Mesendoderm (in vitro differentiated cells): ENCODE results near the gene TMEM165.

Experiments used
- DNase-seq: peaks from one replicate; pipeline ENCODE4 v3.0.0; 2013
- H2AK5ac ChIP-seq: 2 replicates; pipeline ENCODE4 v1.6.1; 2013; ENCODE audit warnings: low read length, inconsistent platforms
- H2BK120ac ChIP-seq: 2 replicates; pipeline ENCODE4 v1.6.1; 2013; ENCODE audit warnings: low read depth, mild to moderate bottlenecking, low read length, moderate library complexity, mixed read lengths
- H2BK15ac ChIP-seq: replicated peaks from 2 replicates; pipeline ENCODE4 v1.6.1; 2013; ENCODE audit warnings: low read depth, mild to moderate bottlenecking, moderate library complexity
- H2BK5ac ChIP-seq: 2 replicates; pipeline ENCODE4 v1.6.1; 2013; ENCODE audit warnings: low read length, inconsistent platforms
- H3K18ac ChIP-seq: 2 replicates; pipeline ENCODE4 v1.6.1; 2013; ENCODE audit warnings: mild to moderate bottlenecking, low read length, mixed read lengths
- H3K23ac ChIP-seq: one replicate; pipeline ENCODE4 v1.6.1; 2013; ENCODE audit warnings: low read length
- H3K27ac ChIP-seq: 2 replicates; pipeline ENCODE4 v1.5.1; 2013; ENCODE audit warnings: low read depth, mild to moderate bottlenecking, inconsistent platforms, low read length, moderate library complexity
- H3K27me3 ChIP-seq: 2 replicates; pipeline ENCODE4 v1.6.1; 2013; ENCODE audit warnings: low read length, control low read depth, mild to moderate bottlenecking, inconsistent platforms; ENCODE audit not compliant: insufficient read depth, poor library complexity
- H3K36me3 ChIP-seq: 2 replicates; pipeline ENCODE4 v1.6.1; 2013; ENCODE audit warnings: low read length, inconsistent platforms; ENCODE audit not compliant: control insufficient read depth, insufficient read depth
- H3K4ac ChIP-seq: one replicate; pipeline ENCODE4 v1.6.1; 2013; ENCODE audit warnings: low read depth, mild to moderate bottlenecking, low read length, moderate library complexity
- H3K4me1 ChIP-seq: 2 replicates; pipeline ENCODE4 v1.6.1; 2013; ENCODE audit warnings: low read depth, low read length, inconsistent platforms; ENCODE audit not compliant: control insufficient read depth
- H3K4me2 ChIP-seq: 2 replicates; pipeline ENCODE4 v1.6.1; 2013; ENCODE audit warnings: low read length
- H3K4me3 ChIP-seq: 2 replicates; pipeline ENCODE4 v1.5.1; 2013; ENCODE audit warnings: mild to moderate bottlenecking, low read length
- H3K56ac ChIP-seq: one replicate; pipeline ENCODE4 v1.6.1; 2013; ENCODE audit warnings: low read length
- H3K79me1 ChIP-seq: 2 replicates; pipeline ENCODE4 v1.6.1; 2013; ENCODE audit warnings: low read length, inconsistent platforms
- H3K79me2 ChIP-seq: 2 replicates; pipeline ENCODE4 v1.6.1; 2013; ENCODE audit warnings: mild to moderate bottlenecking, low read length; ENCODE audit not compliant: control insufficient read depth, insufficient read depth
- H3K9ac ChIP-seq: 2 replicates; pipeline ENCODE4 v1.6.1; 2013; ENCODE audit warnings: low read length, inconsistent platforms
- H4K5ac ChIP-seq: one replicate; pipeline ENCODE4 v1.6.1; 2013; ENCODE audit warnings: low read length
- H4K8ac ChIP-seq: one replicate; pipeline ENCODE4 v1.6.1; 2013; ENCODE audit warnings: low read depth, mild to moderate bottlenecking, control low read depth, low read length, moderate library complexity
- WGBS: extraction: QIAGEN DNeasy Blood & Tissue Kit; methylation state at CpG from one replicate; pipeline ENCODE4 v1.1.7; 2013; ENCODE audit warnings: low lambda C conversion rate, missing lambda C conversion rate; ENCODE audit not compliant: insufficient coverage; ENCODE audit errors: extremely low coverage; 5-methylcytosine and 5-hydroxymethylcytosine counted together

Gene TMEM165

GRCh38 chr4:55435141-55435841 is 39.5 kb downstream of the TMEM165 start:
- Histone ChIP-seq H3K79me2 (no peaks in the 10 kb centered on the region), H3K36me3 (no peaks in the 10 kb centered on the region), H3K9ac (no peak overlapping the region), H2BK15ac (no peak overlapping the region), H2BK5ac (no peak overlapping the region), H3K4me3 (no peak overlapping the region), H3K4ac (no peak overlapping the region), H4K5ac (no peak overlapping the region), H4K8ac (no peak overlapping the region), H3K4me2 (no peak overlapping the region), H3K56ac (no peak overlapping the region), H3K18ac (no peak overlapping the region), H2AK5ac (no peak overlapping the region), H3K23ac (no peak overlapping the region), H3K27me3 (no peaks in the 10 kb centered on the region), H3K79me1 (no peaks in the 10 kb centered on the region), H3K27ac (no peak overlapping the region), H3K4me1 (no peaks in the 10 kb centered on the region), H2BK120ac (no peak overlapping the region)
- peak; percentile 25 for DNase-seq
- WGBS: no CpG with 5 or more reads among the region's 3 CpGs

GRCh38 chr4:55437356-55437796 is 41.6 kb downstream of the TMEM165 start:
- H4K5ac ChIP-seq: no peak overlapping the region
- H3K27ac ChIP-seq: no peak overlapping the region
- H3K27me3 ChIP-seq: no peaks in the 10 kb centered on the region
- H3K9ac ChIP-seq: no peak overlapping the region
- H2BK5ac ChIP-seq: no peak overlapping the region
- H4K8ac ChIP-seq: no peak overlapping the region
- H3K79me2 ChIP-seq: no peaks in the 10 kb centered on the region
- no peak overlapping the region for H2AK5ac ChIP-seq
- no peak for DNase-seq
- no peak overlapping the region for H3K4ac ChIP-seq
- H3K36me3 ChIP-seq: no peaks in the 10 kb centered on the region
- H3K4me1 ChIP-seq: no peaks in the 10 kb centered on the region
- no peak overlapping the region for H2BK120ac ChIP-seq
- H3K4me2 ChIP-seq: no peak overlapping the region
- H3K18ac ChIP-seq: no peak overlapping the region
- no CpG with 5 or more reads among the region's 5 CpGs for WGBS
- no peak overlapping the region for H2BK15ac ChIP-seq
- no peaks in the 10 kb centered on the region for H3K79me1 ChIP-seq
- no peak overlapping the region for H3K4me3 ChIP-seq
- no peak overlapping the region for H3K56ac ChIP-seq
- H3K23ac ChIP-seq: no peak overlapping the region

- H3K36me3 ChIP-seq: no peaks in the 10 kb centered on the region
These were observed 42.1 kb downstream of the TMEM165 start for GRCh38 chr4:55437823-55438222.

GRCh38 chr4:55438314-55438713 is 42.6 kb downstream of the TMEM165 start:
- H3K56ac ChIP-seq: no peak overlapping the region
- no peak overlapping the region for H3K27ac ChIP-seq
- H3K79me2 ChIP-seq: no peaks in the 10 kb centered on the region
- H3K36me3 ChIP-seq: no peaks in the 10 kb centered on the region
- H3K79me1 ChIP-seq: no peaks in the 10 kb centered on the region
- no peak overlapping the region for H4K5ac ChIP-seq
- H2BK5ac ChIP-seq: no peak overlapping the region
- H3K4me3 ChIP-seq: no peak overlapping the region
- no peak overlapping the region for H3K4me2 ChIP-seq
- H3K23ac ChIP-seq: no peak overlapping the region
- H2BK15ac ChIP-seq: no peak overlapping the region
- no CpG with 5 or more reads among the region's 2 CpGs for WGBS
- no peak overlapping the region for H4K8ac ChIP-seq
- no peaks in the 10 kb centered on the region for H3K27me3 ChIP-seq
- no peak overlapping the region for H2BK120ac ChIP-seq
- no peak overlapping the region for H3K18ac ChIP-seq
- no peaks in the 10 kb centered on the region for H3K4me1 ChIP-seq
- no peak overlapping the region for H2AK5ac ChIP-seq
- no peak overlapping the region for H3K4ac ChIP-seq
- DNase-seq: no peak
- no peak overlapping the region for H3K9ac ChIP-seq

More at GRCh38 chr4:55437823-55438222, 42.1 kb downstream of the TMEM165 start:
- Histone ChIP-seq H3K79me2 (no peaks in the 10 kb centered on the region), H2BK5ac (no peak overlapping the region), H3K79me1 (no peaks in the 10 kb centered on the region), H3K18ac (no peak overlapping the region), H3K4ac (no peak overlapping the region), H3K27me3 (no peaks in the 10 kb centered on the region), H3K27ac (no peak overlapping the region), H4K5ac (no peak overlapping the region), H3K4me1 (no peaks in the 10 kb centered on the region), H3K23ac (no peak overlapping the region), H3K4me3 (no peak overlapping the region), H3K9ac (no peak overlapping the region), H3K4me2 (no peak overlapping the region), H2AK5ac (no peak overlapping the region), H3K56ac (no peak overlapping the region), H4K8ac (no peak overlapping the region), H2BK120ac (no peak overlapping the region), H2BK15ac (no peak overlapping the region)
- no peak for DNase-seq
- WGBS: no CpG with 5 or more reads among the region's 3 CpGs

DNA sequence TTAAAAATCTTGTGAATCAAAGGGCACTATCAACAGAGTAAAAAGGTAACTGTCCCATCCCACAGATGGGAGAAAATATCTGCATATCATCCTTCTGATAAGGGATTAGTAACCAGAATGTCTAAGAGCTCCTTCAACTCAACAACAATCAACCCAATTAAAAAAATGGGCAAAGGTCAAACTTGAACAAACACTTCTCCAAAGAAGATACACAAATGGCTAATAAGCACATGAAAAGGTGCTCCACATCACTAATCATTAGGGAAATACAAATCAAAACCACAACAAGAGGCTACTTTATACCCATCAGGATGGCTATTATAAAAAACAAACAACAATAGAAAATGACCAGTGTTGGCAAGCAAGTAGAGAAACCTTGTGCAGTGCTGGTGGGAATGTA is 43.3 kb downstream of the TMEM165 start:
- Histone ChIP-seq H3K9ac (no peak overlapping the region), H4K8ac (no peak overlapping the region), H3K79me1 (no peaks in the 10 kb centered on the region), H3K27me3 (no peaks in the 10 kb centered on the region), H3K23ac (no peak overlapping the region), H2BK5ac (no peak overlapping the region), H4K5ac (no peak overlapping the region), H3K4me3 (no peak overlapping the region), H3K4ac (no peak overlapping the region), H3K4me2 (no peak overlapping the region), H2AK5ac (no peak overlapping the region), H3K36me3 (peaks cover 2% of the 10 kb centered on the region), H3K79me2 (no peaks in the 10 kb centered on the region), H3K4me1 (no peaks in the 10 kb centered on the region), H3K27ac (no peak overlapping the region), H3K56ac (no peak overlapping the region), H2BK120ac (no peak overlapping the region), H3K18ac (no peak overlapping the region), H2BK15ac (no peak overlapping the region)
- no peak for DNase-seq

GRCh38 chr4:55440786-55441185 is 45.0 kb downstream of the TMEM165 start:
- H3K56ac ChIP-seq: no peak overlapping the region
- no peaks in the 10 kb centered on the region for H3K4me1 ChIP-seq
- no peak overlapping the region for H4K5ac ChIP-seq
- no peak overlapping the region for H2BK120ac ChIP-seq
- H3K27ac ChIP-seq: no peak overlapping the region
- no peak overlapping the region for H3K9ac ChIP-seq
- H3K79me2 ChIP-seq: no peaks in the 10 kb centered on the region
- no peak overlapping the region for H3K4me3 ChIP-seq
- no peak overlapping the region for H2AK5ac ChIP-seq
- no peak overlapping the region for H3K4ac ChIP-seq
- no CpG with 5 or more reads among the region's 2 CpGs for WGBS
- H3K4me2 ChIP-seq: no peak overlapping the region
- no peak overlapping the region for H3K18ac ChIP-seq
- H2BK15ac ChIP-seq: no peak overlapping the region
- no peaks in the 10 kb centered on the region for H3K79me1 ChIP-seq
- DNase-seq: no peak
- H3K23ac ChIP-seq: no peak overlapping the region
- no peaks in the 10 kb centered on the region for H3K27me3 ChIP-seq
- no peak overlapping the region for H4K8ac ChIP-seq
- peaks cover 2% of the 10 kb centered on the region for H3K36me3 ChIP-seq
- H2BK5ac ChIP-seq: no peak overlapping the region
